ENCODE data around the gene FAM43A. TPM values are rescaled to one million over a fixed set of nuclear protein-coding genes. Genes with fewer than 3 reads are reported as not detected.

Gene FAM43A
- total RNA-seq, 2 donors from 2014 or later: 10.3 to 17.8 TPM

DNA sequence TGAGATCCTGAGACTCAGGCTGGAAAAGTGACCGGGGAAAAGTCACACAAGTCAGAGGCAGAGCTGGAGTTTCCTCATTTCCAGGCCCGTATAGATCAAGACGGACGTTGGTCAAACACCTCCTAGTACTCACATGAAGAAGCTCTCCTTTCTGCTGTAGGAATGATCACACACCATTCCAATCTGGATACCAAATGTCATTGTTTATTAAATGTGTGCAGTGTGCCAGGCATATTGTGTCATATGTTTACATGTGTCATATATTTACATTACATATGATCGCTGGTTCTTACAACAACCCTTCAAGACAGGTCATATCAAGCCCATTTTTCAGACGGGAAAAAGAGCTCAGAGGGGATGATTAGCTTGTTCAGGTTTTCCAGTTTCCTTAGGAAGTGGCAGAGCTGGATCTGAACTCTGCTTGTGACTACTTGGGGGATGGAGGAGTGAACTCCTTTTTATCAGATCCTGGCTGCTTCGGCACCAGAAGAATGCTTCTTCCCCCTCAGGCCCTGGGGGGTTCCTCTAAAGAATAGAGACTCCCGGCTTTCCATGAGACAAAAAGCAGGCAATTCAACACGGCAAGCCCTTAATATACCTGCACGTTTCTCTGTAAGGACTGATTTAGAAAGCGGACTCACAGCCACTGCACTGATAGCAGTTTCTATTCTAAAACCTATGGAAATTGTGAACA lies 41.9 kb downstream of the FAM43A start:
- no peaks in the 10 kb centered on the region for H3K27me3 ChIP-seq (replicated peaks; ENCODE audit: insufficient read depth)
- ATAC-seq (ENCODE audit: insufficient number of reproducible peaks, low FRiP score, low read depth): no peak
- no peak overlapping the region for H3K4me3 ChIP-seq
- peaks cover 0 to 7% of the 10 kb centered on the region in 2 donors for H3K4me1 ChIP-seq (ENCODE audit: control insufficient read depth in 1 of 2, low read depth in 2 of 2)
- no peak for TF ChIP-seq CTCF (IDR thresholded peaks at IDR 0.05)
- no peaks in the 10 kb centered on the region for H3K36me3 ChIP-seq
- no peak for DNase-seq (ENCODE audit: low spot score)
- no peak overlapping the region for H3K27ac ChIP-seq
- H3K9me3 ChIP-seq: no peaks in the 10 kb centered on the region

- H3K27ac ChIP-seq: no peak overlapping the region
- H3K9me3 ChIP-seq: no peaks in the 10 kb centered on the region
- no peak for ATAC-seq (ENCODE audit: insufficient number of reproducible peaks, low FRiP score, low read depth)
- TF ChIP-seq CTCF (IDR thresholded peaks at IDR 0.05): no peak
- H3K4me3 ChIP-seq: no peak overlapping the region
- peaks cover 0 to 7% of the 10 kb centered on the region in 2 donors for H3K4me1 ChIP-seq (ENCODE audit: control insufficient read depth in 1 of 2, low read depth in 2 of 2)
- no peaks in the 10 kb centered on the region for H3K27me3 ChIP-seq (replicated peaks; ENCODE audit: insufficient read depth)
- H3K36me3 ChIP-seq: no peaks in the 10 kb centered on the region
- no peak for DNase-seq (ENCODE audit: low spot score)
Observed at GRCh38 chr3:194728986-194729385, 43.3 kb downstream of the FAM43A start.

DNA sequence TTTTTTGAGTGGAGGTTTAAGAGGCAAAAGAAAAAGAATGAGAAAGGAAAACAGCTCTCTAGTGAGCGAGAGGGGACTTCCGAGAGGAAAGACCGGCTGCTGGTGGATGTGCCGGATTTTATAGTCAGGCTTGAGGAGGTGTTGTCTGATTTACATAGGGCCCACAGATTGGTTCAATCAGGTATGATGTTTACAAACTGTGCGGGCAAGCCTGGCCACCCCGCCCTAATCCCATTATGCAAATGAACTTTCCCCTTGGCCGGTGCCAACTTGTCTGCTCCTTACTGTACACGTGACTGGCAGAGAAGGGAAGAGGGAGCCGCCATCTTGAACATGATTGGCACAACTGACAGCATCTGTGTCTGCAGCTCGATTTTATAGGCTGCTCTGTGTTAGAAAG lies 44.7 kb downstream of the FAM43A start:
- peaks cover 0 to 7% of the 10 kb centered on the region in 2 donors for H3K4me1 ChIP-seq (ENCODE audit: control insufficient read depth in 1 of 2, low read depth in 2 of 2)
- peak overlapping the region; percentile 24 for H3K4me3 ChIP-seq
- no peak overlapping the region for H3K27ac ChIP-seq
- TF ChIP-seq CTCF (IDR thresholded peaks at IDR 0.05): no peak
- H3K36me3 ChIP-seq: no peaks in the 10 kb centered on the region
- ATAC-seq (ENCODE audit: insufficient number of reproducible peaks, low FRiP score, low read depth) (no peak), DNase-seq (ENCODE audit: low spot score) (no peak)
- no peaks in the 10 kb centered on the region for H3K27me3 ChIP-seq (replicated peaks; ENCODE audit: insufficient read depth)
- H3K9me3 ChIP-seq: no peaks in the 10 kb centered on the region

GRCh38 chr3:194731506-194732073 lies 45.9 kb downstream of the FAM43A start:
- Histone ChIP-seq H3K4me1 (ENCODE audit: control insufficient read depth in 1 of 2, low read depth in 2 of 2) (peaks cover 0 to 7% of the 10 kb centered on the region in 2 donors), H3K27ac (no peak overlapping the region), H3K27me3 (replicated peaks; ENCODE audit: insufficient read depth) (no peaks in the 10 kb centered on the region), H3K36me3 (no peaks in the 10 kb centered on the region), H3K9me3 (no peaks in the 10 kb centered on the region), H3K4me3 (no peak overlapping the region)
- DNase-seq (ENCODE audit: low spot score) (no peak), ATAC-seq (ENCODE audit: insufficient number of reproducible peaks, low FRiP score, low read depth) (no peak)
- TF ChIP-seq CTCF (IDR thresholded peaks at IDR 0.05): no peak

GRCh38 chr3:194732617-194733016 lies 46.9 kb downstream of the FAM43A start:
- Histone ChIP-seq H3K9me3 (no peaks in the 10 kb centered on the region), H3K27me3 (replicated peaks; ENCODE audit: insufficient read depth) (no peaks in the 10 kb centered on the region), H3K4me1 (ENCODE audit: control insufficient read depth in 1 of 2, low read depth in 2 of 2) (peaks cover under 1 to 12% of the 10 kb centered on the region in 2 donors), H3K4me3 (no peak overlapping the region), H3K36me3 (no peaks in the 10 kb centered on the region), H3K27ac (no peak overlapping the region)
- ATAC-seq (ENCODE audit: insufficient number of reproducible peaks, low FRiP score, low read depth): no peak
- no peak for TF ChIP-seq CTCF (IDR thresholded peaks at IDR 0.05)
- no peak for DNase-seq (ENCODE audit: low spot score)
